T-cell (primary cell): ENCODE data around the gene DDIT4. TPM values are rescaled to one million over a fixed set of nuclear protein-coding genes. Genes with fewer than 3 reads are reported as not detected.

Experiments
- ATAC-seq, 4 experiments: fragments of 200-7000 bp in 3 of 4; fragments of 150-1000 bp in 1 of 4; cut with Tn5 transposase; replicated peaks in 1 of 4; 1 replicate in 3 of 4; 2 replicates in 1 of 4; pipeline ENCODE4 v1.10.0; 2021; ENCODE audit warnings: moderate library complexity in 3 of 4, mild to moderate bottlenecking in 2 of 4, moderate number of reproducible peaks in 1 of 4
- CTCF ChIA-PET, 2 donors: fragments of 300-600 bp; sonication (Branson Sonifier 250); formaldehyde crosslinking; loops; one replicate each; lab custom pipeline; 2022; ENCODE audit warnings: antibody characterized with exemption in 2 of 2; lab: Charles Lee
- POLR2A ChIA-PET, 2 donors: fragments of 300-600 bp; sonication (Branson Sonifier 250); formaldehyde crosslinking; loops; one replicate each; lab custom pipeline; 2022; ENCODE audit warnings: antibody characterized with exemption in 2 of 2; lab: Charles Lee
- DNase-seq, 35 experiments: peaks; one replicate each; pipeline versions ENCODE4 v3.0.0 to v3.0.0-alpha.2; 2013 to 2023
- H3K27ac ChIP-seq: one replicate; pipeline ENCODE4 v1.5.1; 2013; ENCODE audit warnings: low read length
- H3K27me3 ChIP-seq, 2 experiments: replicated peaks in 1 of 2; 1 replicate in 1 of 2; 2 replicates in 1 of 2; pipeline versions ENCODE4 v1.6.1 to v1.7.0; 2013; ENCODE audit warnings: low read length in 1 of 2, mixed read lengths in 1 of 2; ENCODE audit not compliant: control insufficient read depth in 2 of 2, insufficient read depth in 2 of 2; ENCODE audit errors: extremely low read depth in 1 of 2
- H3K36me3 ChIP-seq, 2 donors: 1 replicate in 1 of 2; 2 replicates in 1 of 2; pipeline versions ENCODE4 v1.6.1 to v1.7.0; 2013; ENCODE audit warnings: low read length in 1 of 2; ENCODE audit not compliant: control insufficient read depth in 2 of 2, insufficient read depth in 1 of 2; ENCODE audit errors: extremely low read depth in 1 of 2
- H3K4me1 ChIP-seq, 2 experiments: 1 replicate in 1 of 2; 2 replicates in 1 of 2; pipeline versions ENCODE4 v1.6.1 to v1.7.0; 2013; ENCODE audit warnings: low read length in 2 of 2, mixed read lengths in 1 of 2; ENCODE audit not compliant: insufficient read depth in 2 of 2, control insufficient read depth in 1 of 2; ENCODE audit errors: extremely low read depth in 1 of 2
- H3K4me3 ChIP-seq, 2 donors: 1 replicate in 1 of 2; 2 replicates in 1 of 2; pipeline versions ENCODE4 v1.5.1 to v1.7.0; 2013; ENCODE audit warnings: mild to moderate bottlenecking in 2 of 2, low read length in 1 of 2, moderate library complexity in 1 of 2; ENCODE audit not compliant: control insufficient read depth in 1 of 2; ENCODE audit errors: extremely low read depth in 1 of 2
- H3K9me3 ChIP-seq: 2 replicates; pipeline ENCODE4 v1.7.0; 2013
- H3K27ac Mint-ChIP-seq, 2 donors: one replicate each; pipeline ENCODE4 v1.8.0; 2020 to 2021; ENCODE audit warnings: mild to moderate bottlenecking in 2 of 2, mixed read lengths in 2 of 2
- H3K27me3 Mint-ChIP-seq, 2 donors: one replicate each; pipeline ENCODE4 v1.8.0; 2021 to 2022; ENCODE audit warnings: mixed read lengths in 2 of 2
- H3K36me3 Mint-ChIP-seq: one replicate; pipeline ENCODE4 v1.8.0; 2021; ENCODE audit warnings: mixed read lengths
- H3K4me1 Mint-ChIP-seq, 3 donors: one replicate each; pipeline ENCODE4 v1.8.0; 2020 to 2022; ENCODE audit warnings: mixed read lengths in 3 of 3, mild to moderate bottlenecking in 1 of 3
- H3K4me3 Mint-ChIP-seq, 3 donors: one replicate each; pipeline ENCODE4 v1.8.0; 2020 to 2022; ENCODE audit warnings: mild to moderate bottlenecking in 3 of 3, mixed read lengths in 3 of 3, moderate library complexity in 3 of 3
- H3K9me3 Mint-ChIP-seq, 3 donors: one replicate each; pipeline ENCODE4 v1.8.0; 2020 to 2022; ENCODE audit warnings: mixed read lengths in 3 of 3
- WGBS: methylation state at CpG from one replicate; pipeline ENCODE4 v1.1.5; 2013; ENCODE audit warnings: missing lambda C conversion rate; ENCODE audit not compliant: insufficient coverage; 5-methylcytosine and 5-hydroxymethylcytosine counted together
- total RNA-seq, 35 experiments: library from RNA in 6 of 35; stranded (reverse) in 6 of 35; fragments of 120-200 nt in 1 of 35; gene quantifications; one replicate each; pipeline versions ENCODE4 v1.2.1 to v1.2.4 and lab custom pipeline; 2013 to 2026

Gene DDIT4
- total RNA-seq, 5 donors from 2014 or later (not counting 1 experiment from before 2014, with no cell fraction given) = 39.9 to 326 (median 52.1) TPM

GRCh38 chr10:72312865-72313391, 39.2 kb downstream of the DDIT4 start:
- no peaks in the 10 kb centered on the region for H3K36me3 Mint-ChIP-seq
- peak overlapping the region in 1 of 2 donors; percentile 19 for H3K27ac Mint-ChIP-seq
- peaks cover 68 to 79% (median 72%) of the 10 kb centered on the region in 3 donors for H3K4me1 Mint-ChIP-seq
- ATAC-seq (no peak), DNase-seq (no peak)
- Histone ChIP-seq H3K9me3 (no peaks in the 10 kb centered on the region), H3K27ac (no peak overlapping the region), H3K36me3 (no peaks in the 10 kb centered on the region), H3K27me3 (peaks cover 0 to 5% of the 10 kb centered on the region in 2 experiments), H3K4me3 (no peak overlapping the region), H3K4me1 (peaks cover 51 to 72% of the 10 kb centered on the region in 2 experiments)
- H3K9me3 Mint-ChIP-seq = no peaks in the 10 kb centered on the region
- 100% methylated on average over 1 of the region's 8 CpGs for WGBS
- H3K27me3 Mint-ChIP-seq = no peaks in the 10 kb centered on the region
- ChIA-PET POLR2A (no interaction called here), CTCF (no interaction called here)
- no peak overlapping the region for H3K4me3 Mint-ChIP-seq

- no peak overlapping the region for H3K27ac ChIP-seq
- H3K4me1 ChIP-seq = peaks cover 53 to 72% of the 10 kb centered on the region in 2 experiments
- ChIA-PET CTCF (no interaction called here), POLR2A (interaction anchor here (0.6 kb wide), 4 partner anchors 11 to 98 kb away, joined by 3 to 5 read pairs (median 4); partner anchors contain the start of gene ASCC1 (in 1 of the 2))
- 100% methylated on average over 5 of the region's 7 CpGs for WGBS
- peaks cover 67 to 77% (median 71%) of the 10 kb centered on the region in 3 donors for H3K4me1 Mint-ChIP-seq
- peak overlapping the region in 1 of 3 donors; percentile 70 for H3K4me3 Mint-ChIP-seq
- peaks cover 0 to 4% of the 10 kb centered on the region in 2 experiments for H3K27me3 ChIP-seq
- no peaks in the 10 kb centered on the region for H3K9me3 Mint-ChIP-seq
- no peak for DNase-seq
- no peaks in the 10 kb centered on the region for H3K36me3 Mint-ChIP-seq
- no peak for ATAC-seq
- no peaks in the 10 kb centered on the region for H3K9me3 ChIP-seq
- H3K27me3 Mint-ChIP-seq = no peaks in the 10 kb centered on the region
- H3K4me3 ChIP-seq = no peak overlapping the region
- H3K36me3 ChIP-seq = no peaks in the 10 kb centered on the region
- H3K27ac Mint-ChIP-seq = peak overlapping the region in 1 of 2 donors; percentile 11
Observed at GRCh38 chr10:72314263-72314662, 40.5 kb downstream of the DDIT4 start.

- Histone ChIP-seq H3K4me1 (peaks cover 46 to 70% of the 10 kb centered on the region in 2 experiments), H3K27ac (no peak overlapping the region), H3K36me3 (no peaks in the 10 kb centered on the region), H3K27me3 (peaks cover 0 to 2% of the 10 kb centered on the region in 2 experiments), H3K9me3 (no peaks in the 10 kb centered on the region), H3K4me3 (no peak overlapping the region)
- no CpG with 5 or more reads among the region's 7 CpGs for WGBS
- H3K36me3 Mint-ChIP-seq = no peaks in the 10 kb centered on the region
- ChIA-PET POLR2A (no interaction called here), CTCF (interaction anchor here in 1 of 2 donors (0.5 kb wide), 1 partner anchor 266 kb away, joined by 6 read pairs; no protein-coding TSS in a partner anchor)
- ATAC-seq (no peak), DNase-seq (no peak)
- no peaks in the 10 kb centered on the region for H3K9me3 Mint-ChIP-seq
- peak overlapping the region in 1 of 3 donors; percentile 70 for H3K4me3 Mint-ChIP-seq
- H3K4me1 Mint-ChIP-seq = peaks cover 63 to 72% (median 65%) of the 10 kb centered on the region in 3 donors
- H3K27ac Mint-ChIP-seq = peak overlapping the region; percentile 96 to 98
- no peaks in the 10 kb centered on the region for H3K27me3 Mint-ChIP-seq
Observed at GRCh38 chr10:72315054-72315453, 41.3 kb downstream of the DDIT4 start.

GRCh38 chr10:72315611-72316385, 42.1 kb downstream of the DDIT4 start:
- Mint-ChIP-seq H3K27ac (peak overlapping the region; percentile 96 to 98), H3K9me3 (no peaks in the 10 kb centered on the region), H3K4me1 (peaks cover 63 to 72% (median 65%) of the 10 kb centered on the region in 3 donors), H3K4me3 (peak overlapping the region in 1 of 3 donors; percentile 70), H3K27me3 (no peaks in the 10 kb centered on the region), H3K36me3 (no peaks in the 10 kb centered on the region)
- H3K9me3 ChIP-seq = no peaks in the 10 kb centered on the region
- WGBS = no CpG with 5 or more reads among the region's 2 CpGs
- ChIA-PET POLR2A (no interaction called here), CTCF (interaction anchor here in 1 of 2 donors (1.3 kb wide), 1 partner anchor 22 kb away, joined by 5 read pairs; no protein-coding TSS in a partner anchor)
- no peak overlapping the region for H3K4me3 ChIP-seq
- ATAC-seq (no peak), DNase-seq (no peak)
- no peaks in the 10 kb centered on the region for H3K36me3 ChIP-seq
- H3K4me1 ChIP-seq = peaks cover 43 to 70% of the 10 kb centered on the region in 2 experiments
- no peaks in the 10 kb centered on the region for H3K27me3 ChIP-seq
- H3K27ac ChIP-seq = peak overlapping the region; percentile 53

- Histone ChIP-seq H3K4me1 (peaks cover 46 to 74% of the 10 kb centered on the region in 2 experiments), H3K27ac (peak overlapping the region; percentile 53), H3K36me3 (no peaks in the 10 kb centered on the region), H3K27me3 (no peaks in the 10 kb centered on the region), H3K9me3 (no peaks in the 10 kb centered on the region), H3K4me3 (no peak overlapping the region)
- ChIA-PET CTCF (interaction anchor here (1.0 to 1.3 kb wide), 3 partner anchors 21 to 43 kb away, joined by 3 to 5 read pairs (median 3); no protein-coding TSS in a partner anchor), POLR2A (interaction anchor here (0.6 to 1.0 kb wide), 3 partner anchors 11 to 95 kb away, joined by 3 to 4 read pairs (median 3); no protein-coding TSS in a partner anchor)
- DNase-seq (no peak), ATAC-seq (no peak)
- Mint-ChIP-seq H3K9me3 (no peaks in the 10 kb centered on the region), H3K4me3 (peak overlapping the region in 1 of 3 donors; percentile 70), H3K27me3 (no peaks in the 10 kb centered on the region), H3K36me3 (no peaks in the 10 kb centered on the region), H3K27ac (peak overlapping the region; percentile 96 to 98), H3K4me1 (peaks cover 66 to 73% (median 69%) of the 10 kb centered on the region in 3 donors)
- 100% methylated on average over 1 of the region's 3 CpGs for WGBS
Observed at GRCh38 chr10:72316386-72316700, 42.6 kb downstream of the DDIT4 start.

GRCh38 chr10:72316748-72317435, 43.2 kb downstream of the DDIT4 start:
- ATAC-seq (peak in 1 of 4 experiments; percentile 9), DNase-seq (peak in 30 of 35 experiments; percentile 37 to 77 (median 60))
- CTCF ChIA-PET = interaction anchor here (1.0 to 1.3 kb wide), 3 partner anchors 21 to 44 kb away, joined by 3 to 5 read pairs (median 3); no protein-coding TSS in a partner anchor
- H3K4me3 ChIP-seq = no peak overlapping the region
- H3K4me1 ChIP-seq = peaks cover 51 to 77% of the 10 kb centered on the region in 2 experiments
- no peaks in the 10 kb centered on the region for H3K9me3 ChIP-seq
- Mint-ChIP-seq H3K36me3 (no peaks in the 10 kb centered on the region), H3K9me3 (no peaks in the 10 kb centered on the region), H3K4me1 (peaks cover 63 to 74% (median 71%) of the 10 kb centered on the region in 3 donors), H3K27me3 (no peaks in the 10 kb centered on the region), H3K27ac (peak overlapping the region; percentile 96 to 98), H3K4me3 (peak overlapping the region; percentile 31 to 70 (median 34))
- peak overlapping the region; percentile 53 for H3K27ac ChIP-seq
- POLR2A ChIA-PET = interaction anchor here (0.6 to 1.0 kb wide), 4 partner anchors 10 to 208 kb away, joined by 3 to 4 read pairs (median 3); no protein-coding TSS in a partner anchor
- H3K27me3 ChIP-seq = no peaks in the 10 kb centered on the region
- H3K36me3 ChIP-seq = no peaks in the 10 kb centered on the region
- 43% methylated on average over 8 of the region's 12 CpGs for WGBS
